ENCODE results near the gene TMEM37. TPM values are rescaled to one million over a fixed set of nuclear protein-coding genes. Genes with fewer than 3 reads are reported as not detected.
A peak's percentile ranks its signal among the peaks of the same experiment; 100 is the strongest.

TMEM37 gene
- total and polyA plus RNA-seq, 9 of the 15 experiments (the other 6 are each of a cell fraction or from before 2014, with no cell fraction given) = 0.03 to 0.64 (median 0.31) TPM; not detected in 1

- TF ChIP-seq RFX5 (IDR thresholded peaks at IDR 0.05; ENCODE audit: low read depth, low read length) (no peak), MBD2 (IDR thresholded peaks at IDR 0.05; ENCODE audit: borderline replicate concordance, low read depth) (no peak), THRB (CRISPR knock-in tag; conservative IDR thresholded peaks at IDR 0.05) (no peak), SREBF2 (CRISPR knock-in tag; IDR thresholded peaks at IDR 0.05) (no peak), MTA2 (IDR thresholded peaks at IDR 0.05; ENCODE audit: low read depth) (no peak), THAP12 (CRISPR knock-in tag; IDR thresholded peaks at IDR 0.05) (0 out of 2 replicates have a peak, but pooled peaks have one; percentile 20), HMG20B (CRISPR knock-in tag; IDR thresholded peaks at IDR 0.05) (no peak), TBL1XR1 (IDR thresholded peaks at IDR 0.05; ENCODE audit: low read length in 2 of 2) (no peak), NR3C1 (CRISPR knock-in tag; IDR thresholded peaks at IDR 0.05) (no peak), FOXM1 (IDR thresholded peaks at IDR 0.05; ENCODE audit: low read depth) (no peak), FOXM1 (CRISPR knock-in tag; IDR thresholded peaks at IDR 0.05; ENCODE audit: low read depth) (no peak), NFYB (IDR thresholded peaks at IDR 0.05; ENCODE audit: extremely low read depth, insufficient read length) (no peak), POLR3A (IDR thresholded peaks at IDR 0.05; ENCODE audit: borderline replicate concordance, extremely low read depth, insufficient read depth, insufficient read length) (no peak), SUPT5H (IDR thresholded peaks at IDR 0.05) (peak; percentile 80), MCM7 (IDR thresholded peaks at IDR 0.05) (no peak), CHD4 (IDR thresholded peaks at IDR 0.05; ENCODE audit: insufficient read depth, insufficient replicate concordance, low read depth, low read length, poor library complexity, severe bottlenecking) (peak; percentile 32), ESRRB (CRISPR knock-in tag; IDR thresholded peaks at IDR 0.05; ENCODE audit: borderline replicate concordance) (no peak), RAD21 (CRISPR knock-in tag; conservative IDR thresholded peaks at IDR 0.05 in 1 of 2, IDR thresholded peaks at IDR 0.05 in 1 of 2) (0 out of 4 replicates have a peak, but pooled peaks have one; percentile 6 to 19), U2AF2 (optimal IDR thresholded peaks at IDR 0.05; ENCODE audit: low read depth, low read length) (no peak), ZFP36 (IDR thresholded peaks at IDR 0.05; ENCODE audit: low read depth, low read length, partially characterized antibody) (peak; percentile 90), DACH1 (IDR thresholded peaks at IDR 0.05; ENCODE audit: partially characterized antibody) (no peak), ZNF444 (CRISPR knock-in tag; IDR thresholded peaks at IDR 0.05) (no peak), E2F4 (CRISPR knock-in tag; IDR thresholded peaks at IDR 0.05; ENCODE audit: low read depth) (no peak)
These were observed at the start of gene TMEM37 (continued) for GRCh38 chr2:119431155-119431975.

Measured in K562 (cell line).